Measurements from ENCODE around the gene SMCO1.
"Not testable (repeated sequence)": the region's sequence is repeated elsewhere in the genome, so short reads cannot be mapped to it uniquely, and the experiment has no call there.

SMCO1 gene

GRCh38 chr3:196521291-196521690, 6.1 kb upstream of the SMCO1 start:
- not testable (repeated sequence) for DNase-seq (ENCODE audit: low read depth)

GRCh38 chr3:196519718-196520082, 4.6 kb upstream of the SMCO1 start:
- no peak for DNase-seq (ENCODE audit: low read depth)

GRCh38 chr3:196518966-196519717, 4.0 kb upstream of the SMCO1 start:
- DNase-seq (ENCODE audit: low read depth) = peak; percentile 61

- no peak for DNase-seq (ENCODE audit: low read depth)
Observed at GRCh38 chr3:196517919-196518318, 2.8 kb upstream of the SMCO1 start.

GRCh38 chr3:196517162-196517800, 2.1 kb upstream of the SMCO1 start:
- no peak for DNase-seq (ENCODE audit: low read depth)

- no peak for DNase-seq (ENCODE audit: low read depth)
Observed at GRCh38 chr3:196514350-196514716, 813 bp downstream of the SMCO1 start.

- no peak for DNase-seq (ENCODE audit: low read depth)
Observed at GRCh38 chr3:196513697-196514349, 1.3 kb downstream of the SMCO1 start.

- not testable (repeated sequence) for DNase-seq (ENCODE audit: low read depth)
Observed at GRCh38 chr3:196511646-196512425, 3.3 kb downstream of the SMCO1 start.

- not testable (repeated sequence) for DNase-seq (ENCODE audit: low read depth)
Observed at GRCh38 chr3:196511108-196511507, 4.0 kb downstream of the SMCO1 start.

GRCh38 chr3:196506687-196507086, 8.5 kb downstream of the SMCO1 start:
- DNase-seq (ENCODE audit: low read depth) = no peak

GRCh38 chr3:196504556-196504955, 10.6 kb downstream of the SMCO1 start:
- DNase-seq (ENCODE audit: low read depth) = no peak

- DNase-seq (ENCODE audit: low read depth) = not testable (repeated sequence)
Observed at GRCh38 chr3:196504077-196504398, 11.1 kb downstream of the SMCO1 start.

- peak; percentile 89 for DNase-seq (ENCODE audit: low read depth)
Observed at GRCh38 chr3:196503196-196504076, 11.7 kb downstream of the SMCO1 start, which contains the start of gene RNF168. RNF168 (minus strand) TSS chr3:196503768; CDS start chr3:196503173, 595 bp downstream.

GRCh38 chr3:196502775-196503195, 12.4 kb downstream of the SMCO1 start:
- DNase-seq (ENCODE audit: low read depth) = peak; percentile 65

- DNase-seq (ENCODE audit: low read depth) = no peak
Observed at GRCh38 chr3:196501316-196502044, 13.7 kb downstream of the SMCO1 start.

GRCh38 chr3:196499807-196500524, 15.2 kb downstream of the SMCO1 start:
- DNase-seq (ENCODE audit: low read depth) = no peak

- DNase-seq (ENCODE audit: low read depth) = no peak
Observed at GRCh38 chr3:196499061-196499460, 16.1 kb downstream of the SMCO1 start.

GRCh38 chr3:196498297-196498696, 16.8 kb downstream of the SMCO1 start:
- DNase-seq (ENCODE audit: low read depth) = no peak

GRCh38 chr3:196496183-196496582, 19.0 kb downstream of the SMCO1 start:
- no peak for DNase-seq (ENCODE audit: low read depth)

GRCh38 chr3:196493292-196493691, 21.9 kb downstream of the SMCO1 start:
- DNase-seq (ENCODE audit: low read depth) = no peak

All from fibroblast of the conjunctiva (primary cell).